Activated naive CD8-positive, alpha-beta T cell treated with anti-CD3 and anti-CD28 coated beads, Interleukin-2, amount 10 ng/mL, durations not matched to agents 7 days and 5 days (primary cell): ENCODE results near the gene ZBP1. TPM values are rescaled to one million over a fixed set of nuclear protein-coding genes. Genes with fewer than 3 reads are reported as not detected.

Source experiments
- ATAC-seq: fragments of 150-1000 bp; cut with Tn5 transposase; one replicate; pipeline ENCODE4 v1.10.0; 2021; ENCODE audit warnings: low read depth, moderate library complexity
- POLR2A ChIA-PET: fragments of 350-600 bp; sonication (Branson Sonifier 250); formaldehyde crosslinking; loops from one replicate; lab custom pipeline; 2021; ENCODE audit warnings: antibody characterized with exemption; lab: Charles Lee
- DNase-seq: peaks from one replicate; pipeline ENCODE4 v3.0.0; 2021
- H3K27ac Mint-ChIP-seq: one replicate; pipeline ENCODE4 v1.8.0; 2022; ENCODE audit warnings: mild to moderate bottlenecking, mixed read lengths
- H3K27me3 Mint-ChIP-seq: one replicate; pipeline ENCODE4 v1.8.0; 2022; ENCODE audit warnings: mild to moderate bottlenecking, moderate library complexity, mixed read lengths
- H3K36me3 Mint-ChIP-seq: one replicate; pipeline ENCODE4 v1.8.0; 2021; ENCODE audit warnings: mild to moderate bottlenecking, mixed read lengths
- H3K4me1 Mint-ChIP-seq: one replicate; pipeline ENCODE4 v1.8.0; 2021; ENCODE audit warnings: mixed read lengths
- H3K4me3 Mint-ChIP-seq: one replicate; pipeline ENCODE4 v1.8.0; 2022; ENCODE audit warnings: mild to moderate bottlenecking, moderate library complexity, mixed read lengths
- H3K9me3 Mint-ChIP-seq: one replicate; pipeline ENCODE4 v1.8.0; 2021; ENCODE audit warnings: mixed read lengths
- total RNA-seq, 2 experiments: library from RNA; stranded (reverse); gene quantifications; one replicate each; pipeline ENCODE4 v1.2.3, GENCODE V29; 2021

Gene ZBP1
- total RNA-seq, 2 experiments from 2014 or later, result 27.5 to 28.5 TPM

DNA sequence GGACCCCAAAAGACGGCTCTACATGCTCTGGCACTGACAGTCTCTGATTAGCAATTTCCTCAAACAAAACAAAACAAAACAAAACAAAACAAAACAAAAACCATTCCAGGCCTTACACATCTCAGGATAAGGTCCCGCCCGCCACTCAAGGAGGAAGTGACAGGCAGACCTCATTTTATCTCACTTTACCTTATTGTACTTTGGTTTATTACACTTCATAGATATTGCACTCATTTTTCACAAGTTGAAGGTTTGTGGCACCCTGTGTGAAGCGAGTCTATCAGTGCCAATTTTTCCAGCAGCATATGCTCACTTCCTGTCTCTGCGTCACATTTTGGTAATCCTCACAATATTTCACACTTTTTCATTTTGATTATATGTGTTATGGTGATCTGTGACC is 15.2 kb downstream of the ZBP1 start:
- Mint-ChIP-seq H3K27ac (no peak overlapping the region), H3K9me3 (no peaks in the 10 kb centered on the region), H3K27me3 (peaks cover 2% of the 10 kb centered on the region), H3K36me3 (peaks cover 12% of the 10 kb centered on the region), H3K4me1 (peaks cover 14% of the 10 kb centered on the region), H3K4me3 (no peak overlapping the region)
- ATAC-seq (no peak), DNase-seq (no peak)
- POLR2A ChIA-PET, result interaction anchor here (1.0 kb wide), 1 partner anchor 10 kb away, joined by 3 read pairs; no protein-coding TSS in a partner anchor

DNA sequence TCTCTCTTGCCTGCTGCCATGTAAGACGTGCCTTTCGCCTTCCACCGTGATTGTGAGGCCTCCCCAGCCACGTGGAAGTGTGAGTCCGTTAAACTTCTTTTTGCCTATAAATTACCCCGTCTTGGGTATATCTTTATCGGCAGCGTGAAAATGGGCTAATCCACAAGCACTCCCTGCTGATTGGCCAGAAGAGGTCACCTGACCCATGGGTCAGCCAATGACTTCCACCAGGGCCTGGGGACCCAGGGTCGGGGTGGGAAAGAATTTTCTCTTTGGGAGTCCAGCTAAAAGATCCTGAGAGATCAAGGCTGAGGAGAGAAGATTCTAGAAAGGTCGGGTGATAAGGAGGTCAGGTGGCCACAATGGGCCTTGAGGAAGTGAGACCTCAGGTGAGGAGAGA is 17.1 kb downstream of the ZBP1 start:
- POLR2A ChIA-PET, result interaction anchor here (0.7 kb wide), 1 partner anchor 16 kb away, joined by 3 read pairs; no protein-coding TSS in a partner anchor
- H3K4me1 Mint-ChIP-seq, result peaks cover 14% of the 10 kb centered on the region
- H3K36me3 Mint-ChIP-seq, result peaks cover 4% of the 10 kb centered on the region
- H3K9me3 Mint-ChIP-seq, result no peaks in the 10 kb centered on the region
- H3K4me3 Mint-ChIP-seq, result no peak overlapping the region
- H3K27ac Mint-ChIP-seq, result no peak overlapping the region
- no peak for ATAC-seq
- DNase-seq, result no peak
- peaks cover 5% of the 10 kb centered on the region for H3K27me3 Mint-ChIP-seq

DNA sequence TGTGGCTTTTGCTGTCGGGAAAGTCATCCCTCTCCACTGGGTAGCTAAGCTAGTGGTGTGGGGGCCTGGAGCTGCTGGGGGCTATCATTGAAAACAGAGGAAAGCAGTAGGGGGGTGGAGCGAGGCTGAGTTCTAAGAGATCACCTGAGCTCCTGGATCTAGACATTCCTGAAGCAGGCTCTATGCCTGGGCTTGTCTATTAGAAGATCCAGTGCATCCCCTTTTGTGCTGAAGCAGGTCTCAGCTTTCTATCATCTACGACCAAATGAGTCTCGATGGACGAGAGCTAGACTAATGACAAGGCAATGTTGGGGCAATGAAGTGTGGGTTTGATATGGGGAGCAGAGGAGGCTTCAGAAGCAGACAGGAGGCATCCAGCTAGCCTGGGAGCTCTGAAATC is 18.5 kb downstream of the ZBP1 start:
- Mint-ChIP-seq H3K27me3 (peaks cover 8% of the 10 kb centered on the region), H3K4me1 (peaks cover 14% of the 10 kb centered on the region)
- POLR2A ChIA-PET, result interaction anchor here (1.1 kb wide), 1 partner anchor 18 kb away, joined by 11 read pairs; the partner anchor contains the start of gene ZBP1

DNA sequence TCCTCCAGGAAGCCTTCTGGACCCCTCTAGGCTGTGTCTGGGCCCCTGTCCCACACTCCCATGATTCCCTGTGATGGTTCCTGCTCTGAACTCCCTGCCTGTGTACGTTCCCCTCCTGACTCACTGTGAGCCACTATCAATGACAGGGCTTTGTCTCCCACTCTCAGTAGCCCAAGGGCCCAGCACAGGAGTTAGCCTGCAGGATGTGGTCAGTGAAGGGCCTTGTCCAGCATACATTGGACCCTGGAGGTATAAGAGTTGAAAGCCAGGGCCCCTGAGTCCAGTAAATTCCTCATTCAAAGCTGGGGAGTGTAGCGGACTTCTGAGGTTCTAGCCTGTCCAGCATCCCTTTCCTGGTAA is 19.0 kb downstream of the ZBP1 start:
- Mint-ChIP-seq H3K27ac (no peak overlapping the region), H3K27me3 (peaks cover 8% of the 10 kb centered on the region), H3K9me3 (no peaks in the 10 kb centered on the region), H3K4me3 (no peak overlapping the region), H3K4me1 (peaks cover 14% of the 10 kb centered on the region), H3K36me3 (peaks cover 3% of the 10 kb centered on the region)
- POLR2A ChIA-PET, result interaction anchor here (1.1 kb wide), 1 partner anchor 18 kb away, joined by 11 read pairs; the partner anchor contains the start of gene ZBP1
- ATAC-seq (no peak), DNase-seq (no peak)

More for the DNA sequence above, 18.5 kb downstream of the ZBP1 start:
- H3K36me3 Mint-ChIP-seq, result peaks cover 3% of the 10 kb centered on the region
- no peak overlapping the region for H3K27ac Mint-ChIP-seq
- H3K9me3 Mint-ChIP-seq, result no peaks in the 10 kb centered on the region
- DNase-seq (no peak), ATAC-seq (no peak)
- no peak overlapping the region for H3K4me3 Mint-ChIP-seq

DNA sequence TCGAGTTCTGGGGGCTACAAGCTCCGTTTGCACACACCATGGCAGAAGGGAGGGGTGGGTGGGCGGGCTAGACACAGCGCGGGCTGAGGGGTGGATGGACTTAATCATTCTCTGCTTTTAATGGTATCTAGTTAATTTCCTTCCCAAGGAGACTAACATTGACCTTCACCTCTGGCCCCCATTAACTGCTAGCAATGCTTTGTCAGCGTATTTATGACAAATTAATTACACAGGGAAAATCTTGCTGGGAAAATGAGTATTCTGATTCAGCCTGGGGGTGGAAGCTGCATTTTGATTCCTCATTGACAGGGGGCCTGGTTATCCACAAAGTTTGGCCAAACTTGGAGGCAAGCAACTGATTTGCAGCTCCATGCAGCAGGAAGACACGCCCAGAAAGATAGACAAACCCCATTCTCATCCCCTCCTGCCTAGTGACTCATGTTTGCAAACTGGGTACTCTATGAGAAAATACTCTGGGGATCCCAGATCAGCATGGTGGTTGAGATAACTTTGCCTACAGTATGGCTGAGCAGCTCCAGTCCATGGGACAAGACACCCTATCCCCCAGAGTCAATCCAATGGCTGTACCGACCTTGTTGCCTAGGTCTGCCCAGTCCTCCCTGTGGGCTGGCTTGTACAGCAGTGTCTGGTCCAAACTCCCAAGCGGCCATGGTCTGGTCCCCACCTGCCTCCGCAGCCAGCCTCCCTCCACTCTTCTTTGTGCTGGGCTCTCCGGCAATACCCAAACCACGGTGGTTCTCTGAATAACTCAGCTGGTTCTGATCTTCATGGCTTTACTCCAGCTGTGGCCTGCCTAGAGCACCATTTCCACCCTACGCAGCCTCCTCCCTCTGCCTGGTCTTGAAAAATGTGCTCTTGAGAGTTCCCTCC is 19.7 kb downstream of the ZBP1 start:
- H3K4me1 Mint-ChIP-seq, result peaks cover 14% of the 10 kb centered on the region
- no peak for DNase-seq
- no peak overlapping the region for H3K4me3 Mint-ChIP-seq
- ATAC-seq, result no peak
- POLR2A ChIA-PET, result interaction anchor here (1.5 kb wide), 1 partner anchor 19 kb away, joined by 5 read pairs; no protein-coding TSS in a partner anchor
- no peaks in the 10 kb centered on the region for H3K36me3 Mint-ChIP-seq
- H3K9me3 Mint-ChIP-seq, result no peaks in the 10 kb centered on the region
- H3K27ac Mint-ChIP-seq, result no peak overlapping the region
- peaks cover 10% of the 10 kb centered on the region for H3K27me3 Mint-ChIP-seq

DNA sequence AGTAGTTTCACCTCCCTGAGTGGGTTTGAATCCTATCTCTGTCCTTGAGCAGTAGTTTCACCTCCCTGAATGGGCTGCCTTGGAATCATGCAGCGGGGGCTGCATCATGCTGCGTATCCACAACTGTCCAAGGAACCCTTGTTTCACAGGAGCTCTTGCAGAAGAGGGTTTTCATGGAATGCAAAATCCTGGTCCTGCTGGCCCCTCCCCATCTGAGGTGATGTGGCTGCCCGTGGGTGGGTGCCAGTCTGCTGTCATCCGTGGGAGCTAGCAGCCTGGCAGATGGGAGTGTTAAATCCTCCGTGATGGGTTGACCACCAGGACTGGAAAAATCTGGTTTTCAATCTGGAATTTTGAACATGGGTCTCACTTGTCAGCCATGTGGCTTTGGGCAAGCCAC is 21.7 kb downstream of the ZBP1 start:
- H3K9me3 Mint-ChIP-seq, result no peaks in the 10 kb centered on the region
- H3K27me3 Mint-ChIP-seq, result peaks cover 17% of the 10 kb centered on the region
- no peak overlapping the region for H3K27ac Mint-ChIP-seq
- no peak for DNase-seq
- H3K4me3 Mint-ChIP-seq, result no peak overlapping the region
- POLR2A ChIA-PET, result interaction anchor here (1.7 kb wide), 1 partner anchor 21 kb away, joined by 12 read pairs; the partner anchor contains the start of gene ZBP1
- no peak for ATAC-seq
- H3K36me3 Mint-ChIP-seq, result no peaks in the 10 kb centered on the region
- peaks cover 6% of the 10 kb centered on the region for H3K4me1 Mint-ChIP-seq

DNA sequence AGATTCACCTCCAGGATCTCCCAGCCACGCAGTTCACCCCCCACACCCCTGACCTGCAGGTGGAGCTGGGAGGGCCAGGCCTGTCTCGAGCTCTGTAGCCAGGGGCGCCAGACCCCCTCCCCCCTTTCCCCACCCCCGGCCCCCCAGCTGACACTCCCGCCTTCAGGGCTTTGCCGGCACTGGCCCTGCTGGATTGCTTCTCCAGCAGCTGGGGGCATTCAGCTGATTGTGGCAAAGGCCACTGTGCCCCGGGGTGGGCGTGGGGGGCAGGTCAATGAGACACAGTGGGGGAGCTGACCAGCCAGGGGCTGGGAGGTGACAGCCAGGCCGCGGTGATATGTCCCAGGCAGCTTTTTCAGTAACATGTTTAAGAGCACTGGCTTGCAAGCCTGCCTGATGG is 22.2 kb downstream of the ZBP1 start:
- ATAC-seq (no peak), DNase-seq (no peak)
- H3K4me1 Mint-ChIP-seq, result peaks cover 6% of the 10 kb centered on the region
- H3K36me3 Mint-ChIP-seq, result no peaks in the 10 kb centered on the region
- no peak overlapping the region for H3K4me3 Mint-ChIP-seq
- no peak overlapping the region for H3K27ac Mint-ChIP-seq
- peaks cover 20% of the 10 kb centered on the region for H3K27me3 Mint-ChIP-seq
- no peaks in the 10 kb centered on the region for H3K9me3 Mint-ChIP-seq
- POLR2A ChIA-PET, result interaction anchor here (1.7 kb wide), 1 partner anchor 22 kb away, joined by 12 read pairs; the partner anchor contains the start of gene ZBP1

DNA sequence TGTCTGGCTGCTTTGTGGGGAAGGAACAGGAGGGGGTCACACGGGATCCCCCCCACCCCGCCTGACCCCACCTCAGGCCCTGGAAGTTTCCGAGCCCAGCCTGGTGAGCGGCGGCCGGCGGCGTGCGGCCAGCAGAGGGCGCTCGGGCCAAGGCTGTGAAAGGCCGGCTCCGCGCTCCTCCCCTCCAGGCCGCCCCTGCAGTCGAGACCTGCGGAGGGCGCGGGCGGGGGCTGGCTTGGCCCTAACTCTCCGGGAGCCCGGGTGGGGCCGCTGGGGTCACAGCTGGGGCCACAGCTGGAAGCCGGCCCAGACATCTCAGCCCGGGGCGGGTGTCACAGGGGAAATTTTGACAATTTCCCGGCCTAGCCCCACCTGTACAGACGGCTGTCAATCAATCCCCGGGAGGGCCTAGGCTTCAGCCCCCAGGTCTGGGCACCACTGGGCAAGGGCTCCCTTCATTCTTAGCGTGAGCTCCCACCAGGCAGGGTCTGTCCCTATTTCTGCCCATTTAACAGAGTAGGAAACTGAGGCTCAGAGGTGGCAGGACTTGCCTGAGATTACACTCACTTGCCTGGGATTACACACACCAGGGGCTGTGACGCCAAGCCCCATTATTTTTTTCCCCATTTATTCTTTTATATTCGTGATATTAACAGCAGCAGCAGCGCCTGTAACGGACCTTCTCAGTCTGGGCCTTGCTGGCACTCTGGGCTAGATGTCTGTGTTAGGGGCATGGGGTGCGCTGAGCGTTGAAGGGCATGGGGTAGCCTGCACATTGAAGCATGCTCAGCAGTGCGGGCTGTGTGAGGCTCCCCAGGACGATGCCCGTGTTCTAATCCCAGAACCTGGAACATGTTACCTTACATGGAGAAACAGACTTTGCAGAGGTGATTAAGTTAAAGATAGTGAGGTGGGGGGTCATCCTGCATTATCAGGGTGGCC is 23.0 kb downstream of the ZBP1 start:
- Mint-ChIP-seq H3K27me3 (peaks cover 20% of the 10 kb centered on the region), H3K36me3 (no peaks in the 10 kb centered on the region), H3K4me3 (no peak overlapping the region), H3K27ac (no peak overlapping the region), H3K9me3 (no peaks in the 10 kb centered on the region), H3K4me1 (peaks cover 6% of the 10 kb centered on the region)
- DNase-seq (peak; percentile 90), ATAC-seq (peak; percentile 86)
- POLR2A ChIA-PET, result interaction anchor here (0.6 to 1.7 kb wide), 2 partner anchors 23 kb away, joined by 3 to 12 read pairs; partner anchors contain the start of gene ZBP1

DNA sequence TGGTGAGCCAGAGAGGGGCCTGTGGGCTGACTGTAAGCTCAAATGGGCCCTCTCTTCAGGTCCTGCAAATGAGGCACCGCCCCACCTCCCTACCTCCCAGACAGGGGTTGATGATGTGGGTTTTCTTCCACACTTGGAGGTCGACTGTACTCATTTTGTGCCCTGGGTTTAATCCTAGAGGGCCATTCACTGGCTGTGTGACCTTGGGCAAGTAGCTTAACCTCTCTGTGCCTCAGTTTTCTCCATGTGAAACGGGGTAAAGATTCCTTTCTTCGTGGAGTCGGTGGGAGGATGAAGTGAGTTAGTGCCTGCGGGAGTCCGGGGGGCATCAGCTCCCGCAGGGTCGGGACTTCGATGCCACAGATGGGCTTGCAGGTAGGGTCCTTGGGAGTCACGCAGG is 23.9 kb downstream of the ZBP1 start:
- POLR2A ChIA-PET, result interaction anchor here (0.6 to 1.1 kb wide), 2 partner anchors 23 kb away, joined by 3 read pairs; no protein-coding TSS in a partner anchor
- peaks cover 18% of the 10 kb centered on the region for H3K27me3 Mint-ChIP-seq
- no peaks in the 10 kb centered on the region for H3K9me3 Mint-ChIP-seq
- no peaks in the 10 kb centered on the region for H3K36me3 Mint-ChIP-seq
- H3K27ac Mint-ChIP-seq, result no peak overlapping the region
- no peak for DNase-seq
- ATAC-seq, result no peak
- peaks cover 6% of the 10 kb centered on the region for H3K4me1 Mint-ChIP-seq
- no peak overlapping the region for H3K4me3 Mint-ChIP-seq

DNA sequence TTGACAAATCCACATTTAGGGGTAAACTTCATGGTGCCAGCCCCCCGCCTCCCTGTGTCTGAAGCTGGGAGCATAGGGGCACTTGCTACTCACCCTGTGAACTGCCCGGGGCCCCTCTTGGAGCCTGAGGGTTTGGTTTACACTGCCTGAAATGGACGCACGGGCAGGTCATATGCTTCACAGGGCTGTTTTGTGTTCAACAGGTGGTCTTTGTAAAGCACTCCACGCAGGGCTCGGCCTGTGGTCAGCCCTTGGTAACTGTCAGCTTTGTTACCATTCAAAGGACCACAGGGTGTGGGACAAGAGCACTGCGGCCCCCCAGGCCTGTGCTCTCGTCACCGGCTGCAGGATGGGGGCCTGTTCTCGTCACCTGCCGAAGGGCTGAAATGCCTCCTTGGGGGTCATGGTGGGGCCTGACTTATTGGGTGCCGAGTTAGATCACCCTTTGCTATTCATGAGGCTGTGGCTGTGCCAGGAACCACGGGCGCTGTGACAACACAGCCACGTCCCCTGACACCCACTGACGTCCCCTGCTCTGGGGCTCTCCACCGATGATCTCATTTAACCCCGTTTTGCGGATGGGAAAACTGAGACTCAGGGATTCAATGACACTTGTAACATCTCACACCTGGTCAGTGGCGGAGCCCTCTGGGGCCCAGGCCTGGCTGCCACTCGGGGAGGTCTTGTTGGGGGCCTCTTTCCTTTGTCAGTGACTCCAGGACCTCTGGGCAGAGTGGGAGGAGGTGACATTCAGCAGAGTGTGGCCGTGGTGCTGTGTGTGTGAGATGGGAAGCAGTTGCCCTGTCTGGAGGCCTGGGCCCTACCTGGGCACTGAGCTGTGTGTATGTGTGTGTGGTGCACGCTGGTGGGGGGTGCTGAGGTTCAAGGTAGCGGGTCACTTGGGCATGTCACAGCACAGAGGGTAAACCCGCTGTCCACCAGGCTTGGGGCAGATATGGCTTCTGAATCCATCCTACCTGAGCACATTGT is 24.9 kb downstream of the ZBP1 start:
- Mint-ChIP-seq H3K27me3 (peaks cover 18% of the 10 kb centered on the region), H3K4me3 (no peak overlapping the region), H3K36me3 (no peaks in the 10 kb centered on the region), H3K27ac (no peak overlapping the region), H3K4me1 (peaks cover 2% of the 10 kb centered on the region), H3K9me3 (no peaks in the 10 kb centered on the region)
- POLR2A ChIA-PET, result interaction anchor here (1.1 kb wide), 1 partner anchor 24 kb away, joined by 3 read pairs; no protein-coding TSS in a partner anchor
- no peak for ATAC-seq
- no peak for DNase-seq

DNA sequence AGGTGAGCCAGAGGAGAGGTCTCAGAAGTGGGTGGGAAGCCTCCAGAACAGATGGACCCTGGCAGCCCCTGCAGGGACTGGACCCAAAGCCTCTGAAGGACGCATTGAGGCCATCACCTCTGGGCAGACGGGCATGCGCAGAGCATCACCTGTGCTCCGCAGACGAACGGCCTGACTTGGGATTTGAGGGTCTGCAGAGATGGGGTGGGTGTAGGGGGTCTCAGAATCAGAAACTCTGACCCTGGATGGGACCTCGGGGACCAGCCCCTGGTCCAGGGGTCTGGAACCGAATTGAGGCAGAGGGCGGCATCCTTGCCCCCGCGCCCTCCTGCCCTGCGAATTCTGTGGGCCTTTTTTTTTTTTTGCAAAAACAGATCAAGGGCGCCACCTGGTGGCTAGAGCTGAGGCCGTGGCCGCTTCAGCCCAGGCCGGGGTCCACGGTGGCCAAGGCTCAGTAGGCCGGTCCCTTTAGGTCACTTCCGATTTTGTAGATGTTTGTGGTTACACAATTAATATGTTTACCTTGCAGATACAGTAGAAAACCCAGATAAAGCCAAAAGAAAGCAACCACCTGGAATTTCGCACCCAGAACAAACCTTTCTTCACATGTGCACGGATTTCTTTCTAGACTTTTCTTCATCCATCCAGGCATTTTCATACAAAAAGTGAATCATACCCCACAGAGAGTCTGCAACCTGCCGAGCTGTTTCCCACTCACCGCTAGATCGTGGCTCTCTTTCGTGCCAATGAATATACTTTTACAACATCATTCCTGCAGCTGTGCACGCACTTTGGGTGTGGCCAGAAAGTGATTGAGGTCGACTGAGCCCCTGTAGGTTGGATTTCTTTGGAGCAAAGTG is 25.9 kb downstream of the ZBP1 start:
- POLR2A ChIA-PET, result no interaction called here
- H3K27ac Mint-ChIP-seq, result no peak overlapping the region
- peaks cover 16% of the 10 kb centered on the region for H3K27me3 Mint-ChIP-seq

More for the DNA sequence above, 25.9 kb downstream of the ZBP1 start:
- Mint-ChIP-seq H3K9me3 (no peaks in the 10 kb centered on the region), H3K4me3 (no peak overlapping the region), H3K36me3 (no peaks in the 10 kb centered on the region), H3K4me1 (peaks cover 2% of the 10 kb centered on the region)
- peak; percentile 68 for DNase-seq
- no peak for ATAC-seq
